Measurements from ENCODE around the gene SLC30A1.

- TF ChIP-seq CTCF (IDR thresholded peaks at IDR 0.05; ENCODE audit: low read length) (no peak), EZH2 (IDR thresholded peaks at IDR 0.05; ENCODE audit: borderline replicate concordance, low read length) (no peak)
Measured at GRCh38 chr1:211604548-211604947, 25.6 kb upstream of the SLC30A1 start.

Measured in OCI-LY1 (cell line).